IMR-90 (cell line): ENCODE measurements around the gene SLC9A9. TPM values are rescaled to one million over a fixed set of nuclear protein-coding genes. Genes with fewer than 3 reads are reported as not detected.

Source experiments
- ATAC-seq: fragments of 200-7000 bp; cut with Tn5 transposase; 2 replicates; pipeline ENCODE4 v1.9.1; 2020; ENCODE audit warnings: low read depth, mild to moderate bottlenecking, moderate library complexity
- BruUV-seq: library from RNA; stranded (reverse); fragments of 400-500 nt; replicated peaks from 2 replicates; lab custom pipeline; 2021; lab: Mats Ljungman, UMichigan
- CTCF ChIA-PET: fragments of 300-600 bp; formaldehyde crosslinking; extraction: SDS; loops from one replicate; lab custom pipeline; 2021; ENCODE audit warnings: antibody characterized with exemption; lab: Yijun Ruan, JAX
- POLR2A ChIA-PET: fragments of 300-600 bp; sonication (Branson Sonifier 250); formaldehyde crosslinking; loops from one replicate; lab custom pipeline; 2022; ENCODE audit warnings: antibody characterized with exemption; ENCODE audit not compliant: unreplicated experiment; lab: Charles Lee
- DNase-seq: peaks from one replicate; pipeline ENCODE4 v3.0.0; 2013
- H2AFZ ChIP-seq: replicated peaks from 2 replicates; pipeline ENCODE3; 2013; ENCODE audit warnings: low read length, mild to moderate bottlenecking; ENCODE audit not compliant: poor library complexity
- H2AK5ac ChIP-seq: 2 replicates; pipeline ENCODE4 v1.6.1; 2013; ENCODE audit warnings: low read depth, low read length, inconsistent platforms
- H2AK9ac ChIP-seq: replicated peaks from 2 replicates; pipeline ENCODE3; 2013; ENCODE audit warnings: mild to moderate bottlenecking, low read depth, low read length, moderate library complexity; ENCODE audit not compliant: poor library complexity
- H2BK120ac ChIP-seq: 2 replicates; pipeline ENCODE4 v1.6.1; 2013; ENCODE audit warnings: low read depth, low read length, inconsistent platforms
- H2BK15ac ChIP-seq: 3 replicates; pipeline ENCODE4 v1.6.1; 2013; ENCODE audit warnings: low read depth, low read length, inconsistent platforms
- H2BK20ac ChIP-seq: 2 replicates; pipeline ENCODE4 v1.6.1; 2013; ENCODE audit warnings: low read depth, mild to moderate bottlenecking, inconsistent platforms, low read length, moderate library complexity
- H2BK5ac ChIP-seq: 2 replicates; pipeline ENCODE4 v1.6.1; 2013; ENCODE audit warnings: mild to moderate bottlenecking, low read depth, low read length, inconsistent platforms; ENCODE audit not compliant: poor library complexity, severe bottlenecking
- H3K14ac ChIP-seq: replicated peaks from 2 replicates; pipeline ENCODE4 v1.6.1; 2013; ENCODE audit warnings: low read depth, low read length, inconsistent platforms
- H3K18ac ChIP-seq: 2 replicates; pipeline ENCODE4 v1.6.1; 2013; ENCODE audit warnings: low read depth, low read length, control low read depth
- H3K23ac ChIP-seq: 2 replicates; pipeline ENCODE4 v1.6.1; 2013; ENCODE audit warnings: low read depth, low read length, inconsistent platforms
- H3K27ac ChIP-seq: 2 replicates; pipeline ENCODE4 v1.5.1; 2013; ENCODE audit warnings: mild to moderate bottlenecking, control low read depth, low read length; ENCODE audit not compliant: insufficient read depth
- H3K27me3 ChIP-seq: 2 replicates; pipeline ENCODE4 v1.6.1; 2013; ENCODE audit warnings: low read length; ENCODE audit not compliant: control insufficient read depth, insufficient read depth
- H3K36me3 ChIP-seq: 2 replicates; pipeline ENCODE4 v1.6.1; 2013; ENCODE audit warnings: low read length, mixed read lengths; ENCODE audit not compliant: control insufficient read depth, insufficient read depth
- H3K4ac ChIP-seq: 2 replicates; pipeline ENCODE4 v1.6.1; 2013; ENCODE audit warnings: low read depth, low read length, inconsistent platforms
- H3K4me1 ChIP-seq: 2 replicates; pipeline ENCODE4 v1.6.1; 2013; ENCODE audit warnings: low read length, mixed read lengths; ENCODE audit not compliant: control insufficient read depth, insufficient read depth
- H3K4me2 ChIP-seq: 2 replicates; pipeline ENCODE4 v1.6.1; 2013; ENCODE audit warnings: low read depth, mild to moderate bottlenecking, control low read depth, low read length, moderate library complexity
- H3K4me3 ChIP-seq: 2 replicates; pipeline ENCODE4 v1.5.1; 2013; ENCODE audit warnings: low read depth, mild to moderate bottlenecking, control low read depth, low read length, moderate library complexity; ENCODE audit not compliant: insufficient read depth
- H3K56ac ChIP-seq: 2 replicates; pipeline ENCODE4 v1.6.1; 2013; ENCODE audit warnings: low read length, inconsistent platforms; ENCODE audit not compliant: insufficient read depth; ENCODE audit errors: extremely low read depth
- H3K79me1 ChIP-seq, 2 experiments: 2 replicates each; pipeline ENCODE4 v1.6.1; 2013; ENCODE audit warnings: low read length in 2 of 2, inconsistent platforms in 1 of 2, low read depth in 1 of 2
- H3K9ac ChIP-seq: 2 replicates; pipeline ENCODE4 v1.6.1; 2013; ENCODE audit warnings: low read depth, low read length, control low read depth
- H3K9me1 ChIP-seq: 2 replicates; pipeline ENCODE4 v1.6.1; 2013; ENCODE audit warnings: low read length, inconsistent platforms; ENCODE audit not compliant: insufficient read depth
- H3K9me3 ChIP-seq: 2 replicates; pipeline ENCODE4 v1.6.1; 2013; ENCODE audit warnings: low read length; ENCODE audit not compliant: control insufficient read depth, insufficient read depth
- H4K20me1 ChIP-seq: 2 replicates; pipeline ENCODE4 v1.6.1; 2013; ENCODE audit warnings: low read length, inconsistent platforms; ENCODE audit not compliant: insufficient read depth
- H4K5ac ChIP-seq: 2 replicates; pipeline ENCODE4 v1.6.1; 2013; ENCODE audit warnings: mild to moderate bottlenecking, low read depth, low read length, control low read depth
- H4K8ac ChIP-seq, 2 experiments: 2 replicates each; pipeline ENCODE4 v1.6.1; 2013; ENCODE audit warnings: low read depth in 2 of 2, low read length in 2 of 2, control low read depth in 1 of 2, inconsistent platforms in 1 of 2
- H4K91ac ChIP-seq: 2 replicates; pipeline ENCODE4 v1.6.1; 2013; ENCODE audit warnings: low read depth, low read length, inconsistent platforms; ENCODE audit not compliant: insufficient read depth
- BHLHE40 ChIP-seq: fragments of 150-350 bp; IDR thresholded peaks from 2 replicates; pipeline ENCODE4 v1.6.1; 2016; ENCODE audit warnings: mild to moderate bottlenecking, low read depth, low read length
- CEBPB ChIP-seq: IDR thresholded peaks from 2 replicates; pipeline ENCODE4 v1.6.1; 2012; ENCODE audit warnings: low read depth, low read length, improper control_type of control experiment
- CHD1 ChIP-seq: IDR thresholded peaks from 2 replicates; pipeline ENCODE4 v1.6.1; 2012; ENCODE audit warnings: low read depth, low read length, improper control_type of control experiment
- CTCF ChIP-seq: conservative IDR thresholded peaks from 2 replicates; pipeline ENCODE4 v1.5.1; 2012; ENCODE audit warnings: mild to moderate bottlenecking, low read depth, low read length, improper control_type of control experiment
- ELK1 ChIP-seq: fragments of 150-350 bp; IDR thresholded peaks from 2 replicates; pipeline ENCODE4 v1.6.1; 2016; ENCODE audit warnings: low read depth, mild to moderate bottlenecking, low read length, moderate library complexity, borderline replicate concordance
- FOS ChIP-seq: fragments of 150-350 bp; IDR thresholded peaks from 2 replicates; pipeline ENCODE4 v1.6.1; 2016; ENCODE audit warnings: low read depth, low read length
- MAFK ChIP-seq: IDR thresholded peaks from 2 replicates; pipeline ENCODE4 v1.6.1; 2012; ENCODE audit warnings: low read depth, low read length, improper control_type of control experiment
- MAZ ChIP-seq: IDR thresholded peaks from 2 replicates; pipeline ENCODE4 v1.6.1; 2012; ENCODE audit warnings: low read depth, mild to moderate bottlenecking, low read length, improper control_type of control experiment, moderate library complexity, borderline replicate concordance
- MXI1 ChIP-seq: IDR thresholded peaks from 2 replicates; pipeline ENCODE4 v1.6.1; 2012; ENCODE audit warnings: low read depth, mild to moderate bottlenecking, low read length, moderate library complexity, borderline replicate concordance
- NFE2L2 ChIP-seq: fragments of 150-350 bp; IDR thresholded peaks from 2 replicates; pipeline ENCODE4 v1.6.1; 2016; ENCODE audit warnings: low read depth, mild to moderate bottlenecking, low read length
- POLR2A ChIP-seq: IDR thresholded peaks from 2 replicates; pipeline ENCODE4 v1.6.1; 2012; ENCODE audit warnings: mild to moderate bottlenecking, low read depth, low read length
- RAD21 ChIP-seq: IDR thresholded peaks from 2 replicates; pipeline ENCODE4 v1.6.1; 2012; ENCODE audit warnings: low read length, improper control_type of control experiment
- RCOR1 ChIP-seq: IDR thresholded peaks from 2 replicates; pipeline ENCODE4 v1.6.1; 2012; ENCODE audit warnings: mild to moderate bottlenecking, low read length, improper control_type of control experiment; ENCODE audit not compliant: insufficient replicate concordance
- RFX5 ChIP-seq: IDR thresholded peaks from 2 replicates; pipeline ENCODE4 v1.8.0; 2012; ENCODE audit warnings: low read depth, mild to moderate bottlenecking, low read length, moderate library complexity
- SMC3 ChIP-seq: fragments of 150-350 bp; IDR thresholded peaks from 2 replicates; pipeline ENCODE4 v1.6.1; 2016; ENCODE audit warnings: low read depth, mild to moderate bottlenecking, antibody characterized with exemption, low read length, moderate library complexity
- USF2 ChIP-seq: fragments of 150-350 bp; IDR thresholded peaks from 2 replicates; pipeline ENCODE4 v1.6.1; 2017; ENCODE audit warnings: mild to moderate bottlenecking, antibody characterized with exemption, low read length, low read depth
- WGBS, 2 experiments: methylation state at CpG; one replicate each; pipeline versions ENCODE4 v1.1.5 to v1.1.7; 2013; ENCODE audit warnings: missing lambda C conversion rate in 2 of 2; ENCODE audit not compliant: insufficient read length in 1 of 2; ENCODE audit errors: extremely low coverage in 2 of 2; 5-methylcytosine and 5-hydroxymethylcytosine counted together
- dilution Hi-C: fragments of 300-500 bp; cut with HindIII; formaldehyde crosslinking; loops from one replicate; pipeline ENCODE4 v1.14.3; 2018; ENCODE audit warnings: low sequenced_read_pairs; ENCODE audit not compliant: unreplicated experiment
- in situ Hi-C: fragments of 300-500 bp; cut with MboI; formaldehyde crosslinking; loops from 3 replicates; pipeline ENCODE4 v1.14.3; 2019; ENCODE audit warnings: low sequenced_read_pairs, inconsistent platforms, mixed read lengths
- intact Hi-C: fragments of 100-400 bp; cut with micrococcal nuclease; formaldehyde crosslinking; loops from 2 replicates; pipeline ENCODE4 v1.10.0; 2022
- polyA plus RNA-seq, 3 experiments: library from polyadenylated mRNA; depleted of rRNA; stranded (reverse); fragments of >200 nt; gene quantifications; 2 replicates each; pipeline ENCODE4 v1.2.3, GENCODE V29; 2012; ENCODE audit warnings: low replicate concordance in 1 of 3
- total RNA-seq: library from RNA; depleted of rRNA; stranded (reverse); fragments of >200 nt; gene quantifications from 2 replicates; pipeline ENCODE4 v1.2.3, GENCODE V29; 2012

Gene SLC9A9
- total and polyA plus RNA-seq, 2 of the 4 experiments (the other 2 are of a cell fraction): 1.4 to 2.3 TPM

GRCh38 chr3:143825513-143825912, 22.8 kb downstream of the SLC9A9 start:
- DNase-seq: no peak
- no CpG with 5 or more reads among the region's 3 CpGs for WGBS, 2 experiments
- no peak overlapping the region for H3K23ac ChIP-seq
- no peak overlapping the region for H3K4me2 ChIP-seq
- no peak overlapping the region for H4K91ac ChIP-seq
- no peaks in the 10 kb centered on the region; the same call in 1 of the 2 replicates for H3K9me1 ChIP-seq
- ChIA-PET CTCF (no interaction called here), POLR2A (interaction anchor here (0.5 kb wide), 1 partner anchor 40 kb away, joined by 3 read pairs; no protein-coding TSS in a partner anchor)
- H3K4ac ChIP-seq: no peak overlapping the region
- ATAC-seq: no peak
- H2AK5ac ChIP-seq: no peak overlapping the region
- in situ Hi-C loops: no loop called here
- H3K27ac ChIP-seq: no peak overlapping the region
- H3K36me3 ChIP-seq: no peaks in the 10 kb centered on the region
- no peak overlapping the region for H3K9ac ChIP-seq
- no peak overlapping the region for H2BK120ac ChIP-seq
- H3K27me3 ChIP-seq: no peaks in the 10 kb centered on the region
- no peak for TF ChIP-seq CTCF
- no peak for TF ChIP-seq MAZ
- TF ChIP-seq CHD1: no peak
- TF ChIP-seq RCOR1: no peak
- no peak for TF ChIP-seq FOS
- no peak for TF ChIP-seq RFX5
- no peak for TF ChIP-seq CEBPB
- no peak for TF ChIP-seq RAD21
- no peak for TF ChIP-seq SMC3
- no peak for TF ChIP-seq USF2
- no peak for TF ChIP-seq MXI1
- TF ChIP-seq MAFK: no peak
- TF ChIP-seq NFE2L2: no peak
- no peak for TF ChIP-seq ELK1
- TF ChIP-seq BHLHE40: no peak
- no peak for TF ChIP-seq POLR2A
- H3K4me1 ChIP-seq: no peaks in the 10 kb centered on the region
- H2AFZ ChIP-seq: no peak overlapping the region
- no peak overlapping the region for H4K8ac ChIP-seq
- H3K18ac ChIP-seq: no peak overlapping the region
- no peak overlapping the region for H3K4me3 ChIP-seq
- H3K9me3 ChIP-seq: no peaks in the 10 kb centered on the region
- no peaks in the 10 kb centered on the region for H4K20me1 ChIP-seq
- H2AK9ac ChIP-seq: no peak overlapping the region
- no peak overlapping the region for H3K56ac ChIP-seq
- intact Hi-C loops: no loop called here
- H3K14ac ChIP-seq: no peak overlapping the region
- no peak overlapping the region for H2BK15ac ChIP-seq
- BruUV-seq: no TSS peak
- no peaks in the 10 kb centered on the region for H3K79me1 ChIP-seq
- H2BK20ac ChIP-seq: no peak overlapping the region
- dilution Hi-C loops: no loop called here
- H4K5ac ChIP-seq: no peak overlapping the region
- H2BK5ac ChIP-seq: no peak overlapping the region
